Measurements from ENCODE around the gene FAM210A. TPM values are rescaled to one million over a fixed set of nuclear protein-coding genes. Genes with fewer than 3 reads are reported as not detected.

FAM210A gene
- total RNA-seq, 1 donor from 2014 or later = 19.6 TPM

DNA sequence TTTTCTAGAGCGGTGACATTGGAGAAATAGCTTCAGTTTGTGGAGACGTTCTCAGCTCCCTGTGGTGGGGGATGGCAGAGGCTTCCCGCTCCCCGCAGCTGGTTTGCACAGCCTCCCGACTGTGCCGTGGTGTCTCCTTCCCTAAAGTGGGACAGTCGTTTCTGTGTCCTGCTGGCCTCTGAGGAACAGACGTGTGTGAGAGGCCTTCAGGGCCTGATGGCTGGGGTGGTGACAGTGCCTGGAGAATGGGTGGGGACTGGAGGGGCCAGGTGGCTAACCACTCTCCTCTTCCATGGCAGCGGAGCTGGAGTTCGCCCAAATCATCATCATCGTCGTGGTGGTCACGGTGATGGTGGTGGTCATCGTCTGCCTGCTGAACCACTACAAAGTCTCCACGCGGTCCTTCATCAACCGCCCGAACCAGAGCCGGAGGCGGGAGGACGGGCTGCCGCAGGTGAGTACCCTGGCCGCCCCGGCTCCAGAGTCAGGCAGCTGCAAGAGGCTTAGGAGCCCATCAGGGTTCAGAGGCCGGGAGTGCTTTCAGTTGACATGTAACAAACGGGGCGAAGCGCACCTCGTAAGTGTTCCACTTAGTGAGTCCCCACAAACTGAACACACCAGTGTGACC is 105.4 kb downstream of the FAM210A start:
- Mint-ChIP-seq H3K4me1 (ENCODE audit: low read depth) (peaks cover 33% of the 10 kb centered on the region), H3K27me3 (ENCODE audit: low read depth) (no peaks in the 10 kb centered on the region), H3K36me3 (ENCODE audit: low read depth) (peaks cover 4% of the 10 kb centered on the region), H3K4me3 (ENCODE audit: unreplicated experiment) (no peak overlapping the region), H3K9me3 (ENCODE audit: low read depth) (no peaks in the 10 kb centered on the region), H3K27ac (ENCODE audit: unreplicated experiment) (no peak overlapping the region)
- no peak for TF ChIP-seq CTCF (IDR thresholded peaks at IDR 0.05)
- no peak for DNase-seq (ENCODE audit: low spot score)

DNA sequence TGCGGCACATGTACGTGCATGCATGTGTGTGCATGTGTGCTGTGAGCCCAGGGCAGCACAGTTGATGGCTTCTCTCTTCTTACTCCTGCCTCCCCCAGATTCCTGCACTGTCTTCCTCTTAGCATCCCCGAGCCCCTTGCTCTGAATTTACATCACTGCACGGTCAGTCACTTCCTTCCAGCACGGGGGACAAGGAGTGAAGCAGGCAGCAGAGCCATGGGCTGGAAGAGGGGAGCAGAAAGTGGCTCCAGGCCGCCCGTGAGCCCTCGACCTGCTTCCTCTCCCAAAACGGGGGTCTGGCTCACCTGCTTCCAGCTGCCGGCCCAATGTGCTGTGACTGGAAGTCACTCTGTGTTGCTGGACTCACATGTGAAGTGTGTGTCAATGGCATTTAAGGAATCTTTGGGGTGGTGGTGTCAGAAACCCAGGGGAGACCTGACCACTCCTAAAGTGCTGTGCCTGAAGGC is 106.1 kb downstream of the FAM210A start:
- Mint-ChIP-seq H3K27me3 (ENCODE audit: low read depth) (no peaks in the 10 kb centered on the region), H3K36me3 (ENCODE audit: low read depth) (peaks cover 4% of the 10 kb centered on the region), H3K4me1 (ENCODE audit: low read depth) (peaks cover 40% of the 10 kb centered on the region), H3K9me3 (ENCODE audit: low read depth) (no peaks in the 10 kb centered on the region), H3K27ac (ENCODE audit: unreplicated experiment) (no peak overlapping the region), H3K4me3 (ENCODE audit: unreplicated experiment) (no peak overlapping the region)
- no peak for TF ChIP-seq CTCF (IDR thresholded peaks at IDR 0.05)
- no peak for DNase-seq (ENCODE audit: low spot score)

DNA sequence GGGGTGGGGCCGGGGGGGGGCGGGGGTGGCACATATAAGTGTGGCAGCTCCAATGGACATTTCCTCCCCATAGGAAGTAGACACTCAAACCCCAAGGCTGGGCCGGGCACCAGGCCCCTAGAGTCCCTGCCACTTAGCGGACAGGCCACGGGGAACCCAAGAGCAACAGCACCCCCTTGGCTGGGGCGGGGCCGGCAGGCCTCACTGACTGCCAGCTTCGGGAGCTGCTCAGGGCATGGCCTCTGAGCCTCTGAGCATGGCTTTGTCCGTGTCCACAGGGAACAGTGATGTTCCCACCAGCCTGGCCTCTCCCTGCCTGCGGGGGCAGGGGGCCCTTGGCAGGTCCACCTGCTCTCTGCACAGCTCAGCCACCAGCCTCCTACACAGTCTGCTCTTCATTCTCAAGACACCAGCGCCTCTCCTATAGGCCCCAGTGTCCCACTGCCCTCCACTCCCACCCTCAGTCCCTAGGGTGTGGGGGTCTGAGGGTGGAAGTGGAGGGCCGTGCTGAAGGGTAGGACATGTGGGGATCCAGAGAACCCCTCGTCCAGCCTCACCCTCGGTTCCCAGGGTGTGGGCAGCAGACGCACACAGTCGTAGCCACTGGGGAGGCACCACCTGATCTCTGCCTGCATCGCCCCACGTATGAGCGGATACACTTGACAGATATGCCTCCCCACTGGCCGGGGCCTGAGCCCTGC is 106.7 kb downstream of the FAM210A start:
- H3K4me1 Mint-ChIP-seq (ENCODE audit: low read depth) = peaks cover 45% of the 10 kb centered on the region
- H3K9me3 Mint-ChIP-seq (ENCODE audit: low read depth) = no peaks in the 10 kb centered on the region
- no peak overlapping the region for H3K4me3 Mint-ChIP-seq (ENCODE audit: unreplicated experiment)
- DNase-seq (ENCODE audit: low spot score) = no peak
- H3K27me3 Mint-ChIP-seq (ENCODE audit: low read depth) = no peaks in the 10 kb centered on the region
- no peak for TF ChIP-seq CTCF (IDR thresholded peaks at IDR 0.05)
- peaks cover 3% of the 10 kb centered on the region for H3K36me3 Mint-ChIP-seq (ENCODE audit: low read depth)
- no peak overlapping the region for H3K27ac Mint-ChIP-seq (ENCODE audit: unreplicated experiment)

- peaks cover 3% of the 10 kb centered on the region for H3K36me3 Mint-ChIP-seq (ENCODE audit: low read depth)
- no peak for DNase-seq (ENCODE audit: low spot score)
- no peaks in the 10 kb centered on the region for H3K27me3 Mint-ChIP-seq (ENCODE audit: low read depth)
- H3K9me3 Mint-ChIP-seq (ENCODE audit: low read depth) = no peaks in the 10 kb centered on the region
- peak overlapping the region; percentile 9 for H3K27ac Mint-ChIP-seq (ENCODE audit: unreplicated experiment)
- peaks cover 53% of the 10 kb centered on the region for H3K4me1 Mint-ChIP-seq (ENCODE audit: low read depth)
- no peak for TF ChIP-seq CTCF (IDR thresholded peaks at IDR 0.05)
- no peak overlapping the region for H3K4me3 Mint-ChIP-seq (ENCODE audit: unreplicated experiment)
These were observed 107.5 kb downstream of the FAM210A start for GRCh38 chr18:13618760-13619438.

- peaks cover 3% of the 10 kb centered on the region for H3K36me3 Mint-ChIP-seq (ENCODE audit: low read depth)
- DNase-seq (ENCODE audit: low spot score) = no peak
- TF ChIP-seq CTCF (IDR thresholded peaks at IDR 0.05) = no peak
- peak overlapping the region; percentile 63 for H3K27ac Mint-ChIP-seq (ENCODE audit: unreplicated experiment)
- no peaks in the 10 kb centered on the region for H3K9me3 Mint-ChIP-seq (ENCODE audit: low read depth)
- H3K4me3 Mint-ChIP-seq (ENCODE audit: unreplicated experiment) = no peak overlapping the region
- H3K4me1 Mint-ChIP-seq (ENCODE audit: low read depth) = peaks cover 62% of the 10 kb centered on the region
- H3K27me3 Mint-ChIP-seq (ENCODE audit: low read depth) = no peaks in the 10 kb centered on the region
These were observed 108.4 kb downstream of the FAM210A start for GRCh38 chr18:13617826-13618515.
